ENCODE measurements around the gene MARCKS. TPM values are rescaled to one million over a fixed set of nuclear protein-coding genes. Genes with fewer than 3 reads are reported as not detected.

Gene MARCKS
- total and polyA plus RNA-seq, 10 of the 15 experiments (the other 5 are each of a cell fraction or from before 2014, with no cell fraction given): 29.0 to 164 (median 74.5) TPM

DNA sequence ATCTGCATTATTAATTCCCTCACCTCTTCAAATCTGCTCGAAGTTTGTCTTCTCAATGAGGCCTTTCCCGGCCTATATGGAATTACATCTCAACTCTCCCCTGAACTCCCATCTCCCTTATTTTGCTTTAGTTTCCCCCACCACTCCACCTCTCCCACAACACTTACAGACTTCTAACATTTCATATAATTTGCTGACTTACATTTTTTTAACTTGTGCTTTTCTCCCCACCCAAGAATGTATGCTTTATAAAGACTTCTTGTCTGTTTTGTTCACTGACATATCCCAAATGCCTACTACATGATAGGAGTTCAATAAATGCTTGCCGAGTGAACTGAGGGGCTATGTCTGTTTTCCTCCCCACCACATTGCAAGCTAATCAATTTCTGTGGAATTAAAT, 3.9 kb upstream of the MARCKS start:
- 89% methylated on average over 3 of the region's 3 CpGs for WGBS (ENCODE audit: insufficient coverage, insufficient replicate concordance, low lambda C conversion rate, missing lambda C conversion rate)
- no peak overlapping the region for H2AFZ ChIP-seq (ENCODE audit: control insufficient read depth, low read depth, low read length)
- no peaks in the 10 kb centered on the region; a peak in 1 of 4 replicates for H3K27me3 ChIP-seq (replicated peaks in 1 of 2; ENCODE audit: control insufficient read depth in 2 of 2, insufficient read depth in 2 of 2, low read length in 1 of 2)
- SMC1A ChIA-PET (ENCODE audit: uncharacterized antibody, unreplicated experiment): interaction anchor here (1.0 to 3.6 kb wide), 5 partner anchors 44 to 223 kb away, joined by 3 to 41 read pairs (median 3); no protein-coding TSS in a partner anchor
- in situ Hi-C loops (cut with MboI) (no loop called here), intact Hi-C loops (cut with micrococcal nuclease; ENCODE audit: unreplicated experiment) (no loop called here)
- TF ChIP-seq PAX5 (IDR thresholded peaks at IDR 0.05; ENCODE audit: borderline replicate concordance, low read depth, low read length): no peak
- no peak for TF ChIP-seq NFXL1 (IDR thresholded peaks at IDR 0.05; ENCODE audit: borderline replicate concordance)
- TF ChIP-seq, protein P1, sequence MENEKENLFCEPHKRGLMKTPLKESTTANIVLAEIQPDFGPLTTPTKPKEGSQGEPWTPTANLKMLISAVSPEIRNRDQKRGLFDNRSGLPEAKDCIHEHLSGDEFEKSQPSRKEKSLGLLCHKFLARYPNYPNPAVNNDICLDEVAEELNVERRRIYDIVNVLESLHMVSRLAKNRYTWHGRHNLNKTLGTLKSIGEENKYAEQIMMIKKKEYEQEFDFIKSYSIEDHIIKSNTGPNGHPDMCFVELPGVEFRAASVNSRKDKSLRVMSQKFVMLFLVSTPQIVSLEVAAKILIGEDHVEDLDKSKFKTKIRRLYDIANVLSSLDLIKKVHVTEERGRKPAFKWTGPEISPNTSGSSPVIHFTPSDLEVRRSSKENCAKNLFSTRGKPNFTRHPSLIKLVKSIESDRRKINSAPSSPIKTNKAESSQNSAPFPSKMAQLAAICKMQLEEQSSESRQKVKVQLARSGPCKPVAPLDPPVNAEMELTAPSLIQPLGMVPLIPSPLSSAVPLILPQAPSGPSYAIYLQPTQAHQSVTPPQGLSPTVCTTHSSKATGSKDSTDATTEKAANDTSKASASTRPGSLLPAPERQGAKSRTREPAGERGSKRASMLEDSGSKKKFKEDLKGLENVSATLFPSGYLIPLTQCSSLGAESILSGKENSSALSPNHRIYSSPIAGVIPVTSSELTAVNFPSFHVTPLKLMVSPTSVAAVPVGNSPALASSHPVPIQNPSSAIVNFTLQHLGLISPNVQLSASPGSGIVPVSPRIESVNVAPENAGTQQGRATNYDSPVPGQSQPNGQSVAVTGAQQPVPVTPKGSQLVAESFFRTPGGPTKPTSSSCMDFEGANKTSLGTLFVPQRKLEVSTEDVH (IDR thresholded peaks at IDR 0.05; ENCODE audit: low read depth, partially characterized antibody): no peak
- TF ChIP-seq HDAC6 (IDR thresholded peaks at IDR 0.05; ENCODE audit: unreplicated experiment): no peak
- no peak for TF ChIP-seq ZNF24 (IDR thresholded peaks at IDR 0.05)
- no peak for TF ChIP-seq MTA3 (IDR thresholded peaks at IDR 0.05; ENCODE audit: borderline replicate concordance, low read length)
- no peak for TF ChIP-seq HCFC1 (IDR thresholded peaks at IDR 0.05; ENCODE audit: low read length)
- no peak for TF ChIP-seq TARDBP (IDR thresholded peaks at IDR 0.05; ENCODE audit: borderline replicate concordance)
- no peak overlapping the region for H3K9ac ChIP-seq (ENCODE audit: control insufficient read depth, insufficient read depth, low read length)
- no TSS peak for BruUV-seq (replicated peaks)
- H3K4me1 ChIP-seq (ENCODE audit: control insufficient read depth, insufficient read depth, low read length): peaks cover 5% of the 10 kb centered on the region
- H3K4me3 ChIP-seq: no peak overlapping the region
- CTCF ChIA-PET: no interaction called here
- POLR2A ChIA-PET: no interaction called here
- DNase-seq (ENCODE audit: low read depth, low spot score): no peak
- H4K20me1 ChIP-seq (ENCODE audit: control insufficient read depth, insufficient read depth): no peaks in the 10 kb centered on the region
- peaks cover 28% of the 10 kb centered on the region for H3K79me2 ChIP-seq (ENCODE audit: control insufficient read depth, insufficient read depth, low read length)
- no peaks in the 10 kb centered on the region for H3K36me3 ChIP-seq (ENCODE audit: control insufficient read depth in 2 of 2, insufficient read depth in 2 of 2, low read length in 1 of 2)
- H3K9me3 ChIP-seq (replicated peaks; ENCODE audit: control insufficient read depth, insufficient read depth, low read length): no peaks in the 10 kb centered on the region
- no peak for FAIRE-seq
- ATAC-seq: no peak
- H3K4me2 ChIP-seq (ENCODE audit: control insufficient read depth, insufficient read depth): no peak overlapping the region
- no peak overlapping the region for H3K27ac ChIP-seq (ENCODE audit: control insufficient read depth, insufficient read depth)
- RAD21 ChIA-PET (ENCODE audit: unreplicated experiment): interaction anchor here (3.0 kb wide), 1 partner anchor 547 kb away, joined by 17 read pairs; no protein-coding TSS in a partner anchor
